SK-N-SH (cell line): ENCODE results near the gene CASP14. TPM values are rescaled to one million over a fixed set of nuclear protein-coding genes. Genes with fewer than 3 reads are reported as not detected.

Experiments used
- CTCF ChIA-PET: fragments of 300-600, 350-600 bp; formaldehyde crosslinking; extraction: SDS; loops from one replicate; lab custom pipeline; 2021; lab: Yijun Ruan, JAX
- POLR2A ChIA-PET: fragments of 350-600 bp; sonication (Branson Sonifier 250); formaldehyde crosslinking; extraction: SDS; loops from one replicate; lab custom pipeline; 2020; ENCODE audit warnings: antibody characterized with exemption, inconsistent platforms; lab: Yijun Ruan, JAX
- DNase-seq: peaks from one replicate; pipeline ENCODE4 v3.0.0; 2012
- H2AFZ ChIP-seq: fragments of 200-600 bp; sonication (generic); 2 replicates; pipeline ENCODE4 v1.8.1; 2016; ENCODE audit warnings: antibody characterized with exemption, mild to moderate bottlenecking, low read depth
- H3F3A ChIP-seq: fragments of 200-600 bp; sonication (generic); replicated peaks from 2 replicates; pipeline ENCODE3; 2016; ENCODE audit warnings: antibody characterized with exemption, mild to moderate bottlenecking; ENCODE audit not compliant: insufficient read depth
- H3K27ac ChIP-seq, 2 experiments: fragments of 200-500 bp in 1 of 2; fragments of 200-600 bp in 1 of 2; sonication (Bioruptor generic) in 1 of 2; sonication (generic), shearing (Covaris generic) in 1 of 2; 2 replicates each; pipeline versions ENCODE4 v1.5.1 to v1.6.1; 2014 to 2016; ENCODE audit warnings: low read depth in 2 of 2, inconsistent platforms in 1 of 2, low read length in 1 of 2, mild to moderate bottlenecking in 1 of 2, mixed read lengths in 1 of 2
- H3K27me3 ChIP-seq: fragments of 200-600 bp; sonication (generic), shearing (Covaris generic); 2 replicates; pipeline ENCODE4 v1.6.1; 2016; ENCODE audit warnings: mixed run types; ENCODE audit not compliant: insufficient read depth
- H3K36me3 ChIP-seq, 2 experiments: fragments of 200-500 bp in 1 of 2; fragments of 200-600 bp in 1 of 2; sonication (Bioruptor generic) in 1 of 2; sonication (generic) in 1 of 2; replicated peaks in 1 of 2; 2 replicates each; pipeline versions ENCODE3 to v1.5.1; 2014 to 2016; ENCODE audit warnings: low read length in 1 of 2, mild to moderate bottlenecking in 1 of 2; ENCODE audit not compliant: insufficient read depth in 2 of 2, control insufficient read depth in 1 of 2
- H3K4me1 ChIP-seq, 2 experiments: fragments of 200-500 bp in 1 of 2; fragments of 200-600 bp in 1 of 2; sonication (Bioruptor generic) in 1 of 2; sonication (generic), shearing (Covaris generic) in 1 of 2; 2 replicates each; pipeline versions ENCODE4 v1.5.1 to v1.6.1; 2014 to 2016; ENCODE audit warnings: low read depth in 1 of 2, low read length in 1 of 2, mixed run types in 1 of 2; ENCODE audit not compliant: insufficient read depth in 2 of 2, control insufficient read depth in 1 of 2
- H3K4me2 ChIP-seq: fragments of 200-600 bp; sonication (generic), shearing (Covaris generic); 2 replicates; pipeline ENCODE4 v1.6.1; 2017; ENCODE audit warnings: mixed run types
- H3K4me3 ChIP-seq, 2 experiments: fragments of 200-500 bp in 1 of 2; fragments of 200-600 bp in 1 of 2; sonication (Bioruptor generic) in 1 of 2; sonication (generic), shearing (Covaris generic) in 1 of 2; 2 replicates each; pipeline versions ENCODE4 v1.5.1 to v1.8.1; 2014 to 2016; ENCODE audit warnings: low read depth in 2 of 2, inconsistent platforms in 1 of 2, low read length in 1 of 2, mild to moderate bottlenecking in 1 of 2, mixed read lengths in 1 of 2, moderate library complexity in 1 of 2
- H3K79me2 ChIP-seq: fragments of 200-600 bp; sonication (generic); 2 replicates; pipeline ENCODE4 v1.8.1; 2017; ENCODE audit warnings: mild to moderate bottlenecking; ENCODE audit not compliant: insufficient read depth
- H3K9ac ChIP-seq: fragments of 200-600 bp; sonication (generic); 2 replicates; pipeline ENCODE4 v1.6.1; 2017; ENCODE audit warnings: mixed run types
- H3K9me2 ChIP-seq: fragments of 200-600 bp; sonication (generic); 2 replicates; pipeline ENCODE4 v1.6.1; 2017; ENCODE audit warnings: mixed run types
- H3K9me3 ChIP-seq: fragments of 200-600 bp; sonication (generic); 2 replicates; pipeline ENCODE4 v1.6.1; 2017; ENCODE audit warnings: mixed run types, mild to moderate bottlenecking, moderate library complexity
- H4K20me1 ChIP-seq: fragments of 200-600 bp; sonication (generic); 2 replicates; pipeline ENCODE4 v1.6.1; 2017; ENCODE audit warnings: mild to moderate bottlenecking, mixed run types; ENCODE audit not compliant: insufficient read depth
- ELF1 ChIP-seq: IDR thresholded peaks from 2 replicates; pipeline ENCODE4 v1.4.0; 2012
- EP300 ChIP-seq, 2 experiments: IDR thresholded peaks; 2 replicates each; pipeline versions ENCODE4 v1.4.0 to v1.6.1; 2012; ENCODE audit warnings: borderline replicate concordance in 1 of 2, low read depth in 1 of 2, low read length in 1 of 2
- EZH2phosphoT487 ChIP-seq: fragments of 200-600 bp; sonication (generic); IDR thresholded peaks from 2 replicates; pipeline ENCODE4 v1.6.1; 2017; ENCODE audit warnings: low read depth, mixed run types, mild to moderate bottlenecking, antibody characterized with exemption, moderate library complexity, borderline replicate concordance
- FOSL2 ChIP-seq: IDR thresholded peaks from 2 replicates; pipeline ENCODE4 v1.4.0; 2012; ENCODE audit warnings: low read depth, mild to moderate bottlenecking, moderate library complexity, borderline replicate concordance
- FOXM1 ChIP-seq: IDR thresholded peaks from 2 replicates; pipeline ENCODE4 v1.4.0; 2012; ENCODE audit warnings: low read depth, mild to moderate bottlenecking
- GATA2 ChIP-seq: sonication (generic); formaldehyde crosslinking; IDR thresholded peaks from 2 replicates; pipeline ENCODE4 v1.5.0; 2020; ENCODE audit warnings: mild to moderate bottlenecking, missing genetic modification reagents
- JUND ChIP-seq: IDR thresholded peaks from 2 replicates; pipeline ENCODE4 v1.4.0; 2012
- MEF2A ChIP-seq: IDR thresholded peaks from 2 replicates; pipeline ENCODE4 v1.4.0; 2012; ENCODE audit warnings: low read depth, borderline replicate concordance
- PBX3 ChIP-seq: IDR thresholded peaks from 2 replicates; pipeline ENCODE4; 2012
- RAD21 ChIP-seq: IDR thresholded peaks from 2 replicates; pipeline ENCODE4 v1.6.1; 2012; ENCODE audit warnings: mild to moderate bottlenecking, low read length
- RFX5 ChIP-seq: IDR thresholded peaks from 2 replicates; pipeline ENCODE4 v1.6.1; 2012; ENCODE audit warnings: mild to moderate bottlenecking, improper control_type of control experiment, low read length
- RXRA ChIP-seq: IDR thresholded peaks from 2 replicates; pipeline ENCODE4 v1.4.0; 2012; ENCODE audit warnings: low read depth, mild to moderate bottlenecking, borderline replicate concordance
- SIN3A ChIP-seq: IDR thresholded peaks from 2 replicates; pipeline ENCODE4 v1.6.1; 2012; ENCODE audit warnings: low read depth, mild to moderate bottlenecking, low read length, moderate library complexity, borderline replicate concordance
- USF2 ChIP-seq: fragments of 150-350 bp; IDR thresholded peaks from 2 replicates; pipeline ENCODE4 v1.6.1; 2017; ENCODE audit warnings: antibody characterized with exemption, low read length, low read depth, borderline replicate concordance
- YY1 ChIP-seq: IDR thresholded peaks from 2 replicates; pipeline ENCODE4 v1.4.0; 2012; ENCODE audit warnings: low read depth, mild to moderate bottlenecking
- ZBTB33 ChIP-seq: IDR thresholded peaks from 2 replicates; pipeline ENCODE4 v1.4.0; 2012; ENCODE audit warnings: low read depth, borderline replicate concordance
- WGBS: methylation state at CpG from one replicate; pipeline ENCODE4 v1.1.6; 2017; ENCODE audit warnings: low lambda C conversion rate; 5-methylcytosine and 5-hydroxymethylcytosine counted together
- polyA plus RNA-seq, 3 experiments: library from polyadenylated mRNA; depleted of rRNA; stranded (reverse); fragments of >200 nt; gene quantifications; 2 replicates each; pipeline ENCODE4 v1.2.3, GENCODE V29; 2012
- TF ChIP-seq, protein P1 (sequence below): fragments of 200-600 bp; sonication (generic); IDR thresholded peaks from 2 replicates; pipeline ENCODE4 v1.6.1; 2017; ENCODE audit warnings: antibody characterized with exemption, mild to moderate bottlenecking, moderate library complexity
- TF ChIP-seq, protein P2 (sequence below): IDR thresholded peaks from 2 replicates; pipeline ENCODE4 v1.4.0; 2012; ENCODE audit warnings: low read depth

CASP14 gene
- polyA plus RNA-seq, 1 of the 3 experiments (the other 2 are of a cell fraction): not detected

DNA sequence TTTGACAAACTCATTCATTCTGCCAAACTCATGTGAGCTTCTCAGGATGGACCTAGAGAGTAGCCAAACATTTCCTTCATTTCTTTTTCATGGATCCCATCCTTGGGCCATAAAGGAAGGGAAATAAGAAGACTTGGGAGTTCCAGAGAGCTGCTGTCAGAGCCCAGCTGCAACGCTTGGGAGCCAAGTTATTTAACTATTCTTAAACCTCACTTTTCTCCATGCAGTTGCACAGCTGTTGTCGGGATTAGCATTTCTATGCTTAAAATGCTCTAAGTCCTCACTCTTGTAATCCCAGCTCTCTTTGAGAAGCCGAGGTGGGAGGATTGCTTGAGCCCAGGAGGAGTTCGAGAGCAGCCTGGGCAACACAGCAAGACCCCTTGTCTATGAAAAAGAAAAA lies 11.7 kb upstream of the CASP14 start:
- H2AFZ ChIP-seq: no peak overlapping the region
- no peaks in the 10 kb centered on the region for H3K9me3 ChIP-seq
- no peak overlapping the region for H3K4me3 ChIP-seq
- POLR2A ChIA-PET: no interaction called here
- no peaks in the 10 kb centered on the region for H3K79me2 ChIP-seq
- no peak overlapping the region for H3K27ac ChIP-seq
- no peaks in the 10 kb centered on the region for H4K20me1 ChIP-seq
- no peak overlapping the region for H3K4me2 ChIP-seq
- TF ChIP-seq EZH2phosphoT487: no peak
- TF ChIP-seq, protein P1, sequence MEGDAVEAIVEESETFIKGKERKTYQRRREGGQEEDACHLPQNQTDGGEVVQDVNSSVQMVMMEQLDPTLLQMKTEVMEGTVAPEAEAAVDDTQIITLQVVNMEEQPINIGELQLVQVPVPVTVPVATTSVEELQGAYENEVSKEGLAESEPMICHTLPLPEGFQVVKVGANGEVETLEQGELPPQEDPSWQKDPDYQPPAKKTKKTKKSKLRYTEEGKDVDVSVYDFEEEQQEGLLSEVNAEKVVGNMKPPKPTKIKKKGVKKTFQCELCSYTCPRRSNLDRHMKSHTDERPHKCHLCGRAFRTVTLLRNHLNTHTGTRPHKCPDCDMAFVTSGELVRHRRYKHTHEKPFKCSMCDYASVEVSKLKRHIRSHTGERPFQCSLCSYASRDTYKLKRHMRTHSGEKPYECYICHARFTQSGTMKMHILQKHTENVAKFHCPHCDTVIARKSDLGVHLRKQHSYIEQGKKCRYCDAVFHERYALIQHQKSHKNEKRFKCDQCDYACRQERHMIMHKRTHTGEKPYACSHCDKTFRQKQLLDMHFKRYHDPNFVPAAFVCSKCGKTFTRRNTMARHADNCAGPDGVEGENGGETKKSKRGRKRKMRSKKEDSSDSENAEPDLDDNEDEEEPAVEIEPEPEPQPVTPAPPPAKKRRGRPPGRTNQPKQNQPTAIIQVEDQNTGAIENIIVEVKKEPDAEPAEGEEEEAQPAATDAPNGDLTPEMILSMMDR: no peak
- no peak for TF ChIP-seq EP300 (IDR thresholded peaks at IDR 0.05; ENCODE audit: borderline replicate concordance in 1 of 2, low read depth in 1 of 2, low read length in 1 of 2)
- H3K4me1 ChIP-seq: no peaks in the 10 kb centered on the region
- no peak for DNase-seq
- no peaks in the 10 kb centered on the region for H3K9me2 ChIP-seq
- WGBS: 2% methylated on average over 4 of the region's 4 CpGs
- no peaks in the 10 kb centered on the region for H3F3A ChIP-seq
- CTCF ChIA-PET: interaction anchor here (0.9 kb wide), 1 partner anchor 13 kb away, joined by 4 read pairs; no protein-coding TSS in a partner anchor
- H3K36me3 ChIP-seq: no peaks in the 10 kb centered on the region
- peaks cover 6% of the 10 kb centered on the region; the same call in 1 of the 2 replicates for H3K27me3 ChIP-seq
- no peak overlapping the region for H3K9ac ChIP-seq

DNA sequence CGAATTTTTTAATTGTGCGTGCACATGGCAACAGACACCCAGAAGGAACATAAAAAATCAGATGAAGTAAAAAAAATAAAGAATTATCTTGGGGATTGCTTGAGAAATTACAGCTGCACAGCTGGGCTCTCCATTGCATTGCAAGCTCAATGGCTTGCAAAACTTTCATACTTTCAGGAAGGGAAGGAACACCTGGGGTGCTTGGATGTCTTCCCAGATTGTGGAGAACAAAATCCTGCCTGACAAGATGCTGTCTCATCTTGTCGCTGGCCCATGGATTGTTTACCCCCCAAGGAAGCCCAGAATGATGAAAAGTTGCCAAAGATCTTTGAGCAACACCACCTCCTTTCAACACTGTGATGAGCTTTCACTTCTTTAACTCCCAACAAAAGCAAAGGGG lies 11.0 kb upstream of the CASP14 start:
- no peaks in the 10 kb centered on the region for H3K79me2 ChIP-seq
- H3K36me3 ChIP-seq: no peaks in the 10 kb centered on the region
- H3K9ac ChIP-seq: no peak overlapping the region
- ChIA-PET POLR2A (no interaction called here), CTCF (interaction anchor here (0.9 kb wide), 1 partner anchor 12 kb away, joined by 4 read pairs; no protein-coding TSS in a partner anchor)
- H3K27me3 ChIP-seq: peaks cover 6% of the 10 kb centered on the region; the same call in 1 of the 2 replicates
- no peak overlapping the region for H3K27ac ChIP-seq
- no peak overlapping the region for H3K4me3 ChIP-seq
- 0% methylated on average over 3 of the region's 3 CpGs for WGBS
- H3F3A ChIP-seq: no peaks in the 10 kb centered on the region
- H2AFZ ChIP-seq: no peak overlapping the region
- TF ChIP-seq ELF1 (no peak), RFX5 (no peak), RAD21 (no peak), EP300 (IDR thresholded peaks at IDR 0.05; ENCODE audit: borderline replicate concordance in 1 of 2, low read depth in 1 of 2, low read length in 1 of 2) (no peak), PBX3 (no peak), SIN3A (no peak), ZBTB33 (no peak), RXRA (no peak), MEF2A (no peak), GATA2 (no peak), EZH2phosphoT487 (no peak), JUND (no peak), USF2 (no peak), FOSL2 (no peak), YY1 (no peak), FOXM1 (no peak)
- TF ChIP-seq, protein P1: no peak
- TF ChIP-seq, protein P2, sequence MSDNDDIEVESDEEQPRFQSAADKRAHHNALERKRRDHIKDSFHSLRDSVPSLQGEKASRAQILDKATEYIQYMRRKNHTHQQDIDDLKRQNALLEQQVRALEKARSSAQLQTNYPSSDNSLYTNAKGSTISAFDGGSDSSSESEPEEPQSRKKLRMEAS: no peak
- no peak for DNase-seq
- H3K4me1 ChIP-seq: no peaks in the 10 kb centered on the region
- H3K4me2 ChIP-seq: no peak overlapping the region
- no peaks in the 10 kb centered on the region for H3K9me3 ChIP-seq
- no peaks in the 10 kb centered on the region for H3K9me2 ChIP-seq
- no peaks in the 10 kb centered on the region for H4K20me1 ChIP-seq
